Thoracic aorta (tissue), 2 donors: ENCODE measurements around the gene DERL2. TPM values are rescaled to one million over a fixed set of nuclear protein-coding genes. Genes with fewer than 3 reads are reported as not detected.

Experiments used
- ATAC-seq: fragments of 150-250 bp; one replicate; pipeline ENCODE4 v1.8.0; 2017; ENCODE audit warnings: low read depth; ENCODE audit not compliant: insufficient number of reproducible peaks, low FRiP score
- DNase-seq: peaks from one replicate; pipeline ENCODE4 v3.0.0-alpha.2; 2020; ENCODE audit warnings: low spot score
- H3K27ac ChIP-seq, 2 donors: fragments of 200-600 bp; sonication (generic); 1 replicate in 1 of 2; 2 replicates in 1 of 2; pipeline ENCODE4 v1.5.1; 2016; ENCODE audit warnings: mild to moderate bottlenecking in 2 of 2, moderate library complexity in 2 of 2
- H3K27me3 ChIP-seq: fragments of 200-600 bp; sonication (generic); replicated peaks from 2 replicates; pipeline ENCODE4 v1.6.0; 2016; ENCODE audit warnings: mild to moderate bottlenecking; ENCODE audit not compliant: insufficient read depth
- H3K36me3 ChIP-seq: fragments of 200-600 bp; sonication (generic); one replicate; pipeline ENCODE4 v1.5.1; 2016
- H3K4me1 ChIP-seq, 2 donors: fragments of 200-600 bp; sonication (generic); 1 replicate in 1 of 2; 2 replicates in 1 of 2; pipeline versions ENCODE4 v1.5.1 to v1.6.0; 2016; ENCODE audit warnings: low read depth in 2 of 2, mild to moderate bottlenecking in 1 of 2; ENCODE audit not compliant: control insufficient read depth in 1 of 2
- H3K4me3 ChIP-seq: fragments of 200-600 bp; sonication (generic); 2 replicates; pipeline ENCODE4 v1.5.1; 2016; ENCODE audit warnings: mild to moderate bottlenecking
- H3K9me3 ChIP-seq: fragments of 200-600 bp; sonication (generic); 2 replicates; pipeline ENCODE4 v1.5.1; 2016
- CTCF ChIP-seq: fragments of 200-600 bp; sonication (generic); IDR thresholded peaks from one replicate; pipeline ENCODE4 v1.5.1; 2019; ENCODE audit warnings: antibody characterized with exemption
- total RNA-seq, 2 donors: library from RNA; depleted of rRNA; stranded (reverse); fragments of >200 nt; gene quantifications; one replicate each; pipeline versions ENCODE4 v1.1.0 to v1.2.3, GENCODE V29; 2016

The DERL2 gene
- total RNA-seq, 2 donors from 2014 or later = 12.5 to 56.1 TPM

- Histone ChIP-seq H3K27ac (no peak overlapping the region), H3K4me3 (no peak overlapping the region), H3K36me3 (peaks cover 6% of the 10 kb centered on the region), H3K9me3 (no peaks in the 10 kb centered on the region), H3K27me3 (no peaks in the 10 kb centered on the region), H3K4me1 (peaks cover 4 to 13% of the 10 kb centered on the region in 2 donors)
- no peak for ATAC-seq
- TF ChIP-seq CTCF = no peak
- no peak for DNase-seq
Measured at GRCh38 chr17:5501685-5502084, 15.7 kb upstream of the DERL2 start.

GRCh38 chr17:5500589-5501391, 14.8 kb upstream of the DERL2 start:
- H3K4me3 ChIP-seq = peak overlapping the region; percentile 79
- no peaks in the 10 kb centered on the region for H3K9me3 ChIP-seq
- no peak for TF ChIP-seq CTCF
- H3K27me3 ChIP-seq = no peaks in the 10 kb centered on the region
- DNase-seq (peak; percentile 41), ATAC-seq (no peak)
- H3K36me3 ChIP-seq = peaks cover 6% of the 10 kb centered on the region
- H3K4me1 ChIP-seq = peaks cover 4 to 13% of the 10 kb centered on the region in 2 donors
- no peak overlapping the region for H3K27ac ChIP-seq

- H3K9me3 ChIP-seq = no peaks in the 10 kb centered on the region
- H3K4me1 ChIP-seq = peaks cover 4 to 13% of the 10 kb centered on the region in 2 donors
- DNase-seq (no peak), ATAC-seq (no peak)
- no peak overlapping the region for H3K27ac ChIP-seq
- no peak for TF ChIP-seq CTCF
- peak overlapping the region; percentile 79 for H3K4me3 ChIP-seq
- H3K27me3 ChIP-seq = no peaks in the 10 kb centered on the region
- H3K36me3 ChIP-seq = peaks cover 2% of the 10 kb centered on the region
Measured at GRCh38 chr17:5500247-5500588, 14.2 kb upstream of the DERL2 start.

- Histone ChIP-seq H3K9me3 (no peaks in the 10 kb centered on the region), H3K4me3 (peak overlapping the region; percentile 79), H3K36me3 (no peaks in the 10 kb centered on the region), H3K27me3 (no peaks in the 10 kb centered on the region), H3K27ac (no peak overlapping the region), H3K4me1 (peaks cover 4 to 13% of the 10 kb centered on the region in 2 donors)
- ATAC-seq (no peak), DNase-seq (no peak)
- TF ChIP-seq CTCF = no peak
Measured at GRCh38 chr17:5499476-5500231, 13.7 kb upstream of the DERL2 start.

GRCh38 chr17:5492970-5493369, 7.0 kb upstream of the DERL2 start:
- no peak for TF ChIP-seq CTCF
- Histone ChIP-seq H3K27me3 (no peaks in the 10 kb centered on the region), H3K36me3 (peaks cover 8% of the 10 kb centered on the region), H3K27ac (no peak overlapping the region), H3K4me1 (no peaks in the 10 kb centered on the region), H3K4me3 (no peak overlapping the region), H3K9me3 (no peaks in the 10 kb centered on the region)
- no peak for ATAC-seq
- no peak for DNase-seq
